HepG2 (cell line): ENCODE data around the gene PLEKHB2. TPM values are rescaled to one million over a fixed set of nuclear protein-coding genes. Genes with fewer than 3 reads are reported as not detected.

Experiments used
- ARID3A ChIP-seq: IDR thresholded peaks from 2 replicates; pipeline ENCODE4 v1.6.1; 2012; ENCODE audit warnings: low read depth, low read length, improper control_type of control experiment
- ATF7-NPFF ChIP-seq: sonication (generic); formaldehyde crosslinking; IDR thresholded peaks from 2 replicates; pipeline ENCODE4 v1.8.1; 2023; ENCODE audit warnings: mild to moderate bottlenecking, low read depth, missing genetic modification reagents, moderate library complexity
- BATF2 ChIP-seq: sonication (generic); formaldehyde crosslinking; IDR thresholded peaks from 2 replicates; pipeline ENCODE4 v1.8.0; 2022; ENCODE audit warnings: mild to moderate bottlenecking, missing genetic modification reagents, moderate library complexity
- CAMTA2 ChIP-seq: sonication (generic); formaldehyde crosslinking; IDR thresholded peaks from 2 replicates; pipeline ENCODE4 v1.4.0; 2020; ENCODE audit warnings: mild to moderate bottlenecking, missing genetic modification reagents, borderline replicate concordance
- CHD4 ChIP-seq: fragments of 200-600 bp; sonication (generic); IDR thresholded peaks from 2 replicates; pipeline ENCODE4 v1.7.0; 2017; ENCODE audit warnings: mild to moderate bottlenecking, low read length, borderline replicate concordance
- HES4 ChIP-seq: sonication (generic); formaldehyde crosslinking; IDR thresholded peaks from 2 replicates; pipeline ENCODE4 v1.9.0; 2021; ENCODE audit warnings: mild to moderate bottlenecking, missing genetic modification reagents, borderline replicate concordance
- IRF1 ChIP-seq: sonication (generic); formaldehyde crosslinking; IDR thresholded peaks from 2 replicates; pipeline ENCODE4 v1.4.0; 2020; ENCODE audit warnings: low read depth, mild to moderate bottlenecking, missing genetic modification reagents
- ISL2 ChIP-seq: sonication (generic); formaldehyde crosslinking; IDR thresholded peaks from 2 replicates; pipeline ENCODE4 v1.5.0; 2020; ENCODE audit warnings: missing genetic modification reagents
- MAFK ChIP-seq, 2 experiments: IDR thresholded peaks in 1 of 2; conservative IDR thresholded peaks in 1 of 2; 2 replicates each; pipeline ENCODE4 v1.6.1; 2011; ENCODE audit warnings: improper control_type of control experiment in 2 of 2, low read length in 2 of 2
- NBN ChIP-seq: fragments of 450-650 bp; conservative IDR thresholded peaks from 2 replicates; pipeline ENCODE4 v1.6.1; 2017
- NFRKB ChIP-seq: fragments of 450-650 bp; IDR thresholded peaks from 2 replicates; pipeline ENCODE4 v1.6.1; 2017
- PATZ1 ChIP-seq: sonication (generic); formaldehyde crosslinking; IDR thresholded peaks from 2 replicates; pipeline ENCODE4 v1.4.0; 2020; ENCODE audit warnings: missing genetic modification reagents
- RARA ChIP-seq: IDR thresholded peaks from 2 replicates; pipeline ENCODE4 v1.6.1; 2016; ENCODE audit warnings: missing genetic modification reagents, missing compliant biosample characterization
- SRF ChIP-seq: IDR thresholded peaks from 2 replicates; pipeline ENCODE4 v1.6.1; 2011; ENCODE audit warnings: mild to moderate bottlenecking, low read depth, low read length, moderate library complexity
- ZBTB10 ChIP-seq: sonication (generic); formaldehyde crosslinking; IDR thresholded peaks from 2 replicates; pipeline ENCODE4 v1.4.0; 2020; ENCODE audit warnings: missing genetic modification reagents, borderline replicate concordance
- ZNF17 ChIP-seq: sonication (generic); formaldehyde crosslinking; IDR thresholded peaks from 2 replicates; pipeline ENCODE4 v1.5.0; 2020; ENCODE audit warnings: mild to moderate bottlenecking, missing genetic modification reagents
- ZNF580 ChIP-seq: IDR thresholded peaks from 2 replicates; pipeline ENCODE4 v1.6.1; 2016; ENCODE audit warnings: low read depth, borderline replicate concordance
- ZNF672 ChIP-seq: sonication (generic); formaldehyde crosslinking; IDR thresholded peaks from 2 replicates; pipeline ENCODE4 v1.8.1; 2022; ENCODE audit warnings: missing genetic modification reagents
- ZNF776 ChIP-seq: sonication (generic); formaldehyde crosslinking; IDR thresholded peaks from 2 replicates; pipeline ENCODE4 v1.4.0; 2020; ENCODE audit warnings: mild to moderate bottlenecking, missing genetic modification reagents
- ZNF777 ChIP-seq: sonication (generic); formaldehyde crosslinking; IDR thresholded peaks from 2 replicates; pipeline ENCODE4 v1.4.0; 2020; ENCODE audit warnings: missing genetic modification reagents
- ZNF784 ChIP-seq: sonication (generic); formaldehyde crosslinking; IDR thresholded peaks from 2 replicates; pipeline ENCODE4 v1.5.1; 2020; ENCODE audit warnings: missing genetic modification reagents, mild to moderate bottlenecking, borderline replicate concordance
- polyA plus RNA-seq, 8 experiments: library from polyadenylated mRNA; depleted of rRNA in 3 of 8; stranded (reverse) in 7 of 8; unstranded in 1 of 8; fragments of >200 nt; fragmentation: Illumina TruSeq in 4 of 8; extraction: Trizol in 4 of 8; gene quantifications; 2 replicates each; pipeline versions ENCODE4 v1.2.1 to v1.2.3, GENCODE V29; 2011 to 2016; ENCODE audit warnings: low read depth in 4 of 8, missing spikeins in 1 of 8, mixed read lengths in 1 of 8; ENCODE audit not compliant: insufficient read depth in 1 of 8
- total RNA-seq, 5 experiments: library from RNA; depleted of rRNA; stranded (reverse); fragments of >200 nt; fragmentation: Illumina TruSeq; extraction: Trizol; gene quantifications; 2 replicates each; pipeline ENCODE4 v1.2.3, GENCODE V29; 2016; ENCODE audit warnings: low read depth in 1 of 5

PLEKHB2 gene
- total and polyA plus RNA-seq, 2 of the 13 experiments (the other 11 are each of a cell fraction or from before 2014, with no cell fraction given), result 73.0 to 78.9 TPM

- TF ChIP-seq ZNF784 (CRISPR knock-in tag), result no peak
- no peak for TF ChIP-seq BATF2 (CRISPR knock-in tag)
- no peak for TF ChIP-seq ATF7-NPFF (CRISPR knock-in tag)
- no peak for TF ChIP-seq SRF
- no peak for TF ChIP-seq IRF1 (CRISPR knock-in tag)
- no peak for TF ChIP-seq NFRKB
- TF ChIP-seq CAMTA2 (CRISPR knock-in tag), result no peak
- TF ChIP-seq ZNF672, result no peak
- TF ChIP-seq RARA, result no peak
- TF ChIP-seq ZNF580 (CRISPR knock-in tag), result peak; percentile 27; the same call in 1 of the 2 replicates
- TF ChIP-seq ZNF17, result no peak
- peak; percentile 56 for TF ChIP-seq PATZ1 (CRISPR knock-in tag)
- TF ChIP-seq MAFK (conservative IDR thresholded peaks at IDR 0.05 in 1 of 2, IDR thresholded peaks at IDR 0.05 in 1 of 2; ENCODE audit: low read length in 2 of 2), result no peak
- no peak for TF ChIP-seq ZNF777 (CRISPR knock-in tag)
- TF ChIP-seq HES4, result no peak
- no peak for TF ChIP-seq ZNF776 (CRISPR knock-in tag)
- no peak for TF ChIP-seq ARID3A
- no peak for TF ChIP-seq CHD4
- TF ChIP-seq ISL2 (CRISPR knock-in tag), result no peak
- no peak for TF ChIP-seq ZBTB10 (CRISPR knock-in tag)
- no peak for TF ChIP-seq NBN
Measured at GRCh38 chr2:131154071-131154531, 49.0 kb downstream of the PLEKHB2 start (continued).
